Stimulated activated CD4-positive, alpha-beta T cell treated with anti-CD3 and anti-CD28 coated beads, Interleukin-4, amount 100 ng/mL, for 24 hours (primary cell): Measurements from ENCODE around the gene LINC01488.

Source experiments
- DNase-seq: peaks from one replicate; pipeline ENCODE4 v3.0.0-alpha.2; 2020

The LINC01488 gene

GRCh38 chr11:69495441-69496201 is 14.2 kb downstream of the LINC01488 start:
- DNase-seq: no peak

GRCh38 chr11:69496202-69496557 is 14.7 kb downstream of the LINC01488 start:
- DNase-seq: no peak

GRCh38 chr11:69496631-69497220 is 15.3 kb downstream of the LINC01488 start:
- DNase-seq: no peak

- DNase-seq: no peak
Observed at GRCh38 chr11:69497221-69497787, 15.8 kb downstream of the LINC01488 start.

- DNase-seq: no peak
Observed at GRCh38 chr11:69498614-69499175, 17.2 kb downstream of the LINC01488 start.

- DNase-seq: no peak
Observed at GRCh38 chr11:69499186-69499917, 17.9 kb downstream of the LINC01488 start.

- DNase-seq: no peak
Observed at GRCh38 chr11:69499918-69500284, 18.4 kb downstream of the LINC01488 start.

GRCh38 chr11:69500285-69501120 is 19.0 kb downstream of the LINC01488 start:
- no peak for DNase-seq

GRCh38 chr11:69501121-69501489 is 19.6 kb downstream of the LINC01488 start:
- no peak for DNase-seq

- DNase-seq: no peak
Observed at GRCh38 chr11:69501891-69502860, 20.7 kb downstream of the LINC01488 start.

GRCh38 chr11:69504127-69504526 is 22.7 kb downstream of the LINC01488 start:
- DNase-seq: no peak

GRCh38 chr11:69504576-69505335 is 23.3 kb downstream of the LINC01488 start:
- DNase-seq: no peak

GRCh38 chr11:69508974-69509373 is 27.5 kb downstream of the LINC01488 start:
- no peak for DNase-seq

GRCh38 chr11:69509381-69509780 is 27.9 kb downstream of the LINC01488 start:
- no peak for DNase-seq

- DNase-seq: no peak
Observed at GRCh38 chr11:69509846-69510390, 28.5 kb downstream of the LINC01488 start.

- DNase-seq: no peak
Observed at GRCh38 chr11:69510471-69511357, 29.3 kb downstream of the LINC01488 start.

- no peak for DNase-seq
Observed at GRCh38 chr11:69511358-69512055, 30.0 kb downstream of the LINC01488 start.

- no peak for DNase-seq
Observed at GRCh38 chr11:69512136-69512535, 30.7 kb downstream of the LINC01488 start.
